Tibial nerve (tissue), 4 donors: ENCODE data around the gene SNX24.

Source experiments
- CTCF ChIP-seq, 5 experiments: fragments of 200-600 bp in 3 of 5; fragments of 450-650 bp in 2 of 5; sonication (generic) in 3 of 5; IDR thresholded peaks; one replicate each; pipeline ENCODE4 v1.5.1; 2016 to 2019; ENCODE audit warnings: antibody characterized with exemption in 5 of 5, mild to moderate bottlenecking in 3 of 5, moderate library complexity in 2 of 5
- EP300 ChIP-seq, 2 donors: sonication (generic); formaldehyde crosslinking; IDR thresholded peaks; one replicate each; pipeline ENCODE4 v1.6.1; 2017; ENCODE audit warnings: antibody characterized with exemption in 2 of 2, mild to moderate bottlenecking in 1 of 2

- TF ChIP-seq CTCF (IDR thresholded peaks at IDR 0.05) (no peak), EP300 (IDR thresholded peaks at IDR 0.05) (no peak)
Observed at GRCh38 chr5:123000731-123001130, 155.3 kb downstream of the SNX24 start.
